Activated CD8-positive, alpha-beta memory T cell treated with anti-CD3 and anti-CD28 coated beads, Interleukin-2, amount 50 U/mL, for 48 hours (primary cell): Measurements from ENCODE around the gene ZNF407.
"Not testable (repeated sequence)": the region's sequence is repeated elsewhere in the genome, so short reads cannot be mapped to it uniquely, and the experiment has no call there.

Experiments
- DNase-seq: peaks from one replicate; pipeline ENCODE4 v3.0.0-alpha.2; 2020

Gene ZNF407

DNA sequence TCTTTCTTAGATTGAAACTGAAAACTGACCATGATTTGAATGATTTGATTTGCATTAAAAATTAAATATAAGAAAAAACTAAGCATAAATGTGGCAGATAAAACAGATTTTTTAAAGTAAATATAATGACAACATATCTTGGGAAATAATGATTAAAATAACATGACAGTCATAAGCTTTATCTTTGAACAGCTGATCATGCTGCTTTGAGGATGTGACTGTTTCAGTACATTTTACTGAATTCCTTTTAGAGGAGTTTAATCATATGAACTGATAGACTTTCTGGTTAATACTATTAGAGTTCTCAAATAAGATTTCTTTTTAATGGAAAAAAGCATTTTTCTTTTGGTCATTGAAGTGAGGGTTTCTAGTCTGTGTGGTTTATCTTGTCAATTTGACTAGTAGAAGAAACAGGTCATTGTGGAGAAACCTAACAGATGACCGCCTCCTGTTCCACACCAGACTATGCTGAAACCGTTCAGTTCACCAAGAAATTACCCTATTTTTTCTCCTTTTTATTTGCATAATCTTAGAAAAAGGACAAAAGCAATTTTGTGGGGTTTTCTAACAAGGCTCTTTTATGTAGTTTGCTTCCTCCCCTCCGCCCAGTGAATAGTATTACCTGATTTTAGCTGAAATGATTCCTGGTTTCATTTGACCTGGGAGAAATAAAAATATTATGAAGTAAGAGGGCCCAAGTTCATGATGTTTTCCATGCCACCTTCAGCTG lies 349.1 kb downstream of the ZNF407 start:
- no peak for DNase-seq

DNA sequence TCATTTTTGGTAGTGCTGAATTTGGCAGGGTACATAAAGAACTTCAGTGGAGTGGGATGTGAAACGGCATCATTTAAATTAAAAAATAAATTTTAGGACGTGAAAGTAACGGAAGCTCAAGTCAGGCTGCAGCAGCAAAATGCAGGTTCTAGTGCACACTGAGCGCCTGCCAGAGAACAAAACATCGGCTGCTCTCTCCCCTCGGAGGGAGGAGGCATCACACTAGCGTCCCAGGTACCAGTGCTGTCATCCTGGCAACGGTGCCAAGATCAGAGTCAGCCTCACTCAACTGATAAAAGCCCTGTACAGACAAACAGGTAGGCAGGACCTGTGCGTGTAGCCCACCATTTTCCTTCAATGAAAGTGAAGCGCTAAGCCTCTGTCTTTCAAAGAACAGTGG lies 349.7 kb downstream of the ZNF407 start:
- DNase-seq = no peak

DNA sequence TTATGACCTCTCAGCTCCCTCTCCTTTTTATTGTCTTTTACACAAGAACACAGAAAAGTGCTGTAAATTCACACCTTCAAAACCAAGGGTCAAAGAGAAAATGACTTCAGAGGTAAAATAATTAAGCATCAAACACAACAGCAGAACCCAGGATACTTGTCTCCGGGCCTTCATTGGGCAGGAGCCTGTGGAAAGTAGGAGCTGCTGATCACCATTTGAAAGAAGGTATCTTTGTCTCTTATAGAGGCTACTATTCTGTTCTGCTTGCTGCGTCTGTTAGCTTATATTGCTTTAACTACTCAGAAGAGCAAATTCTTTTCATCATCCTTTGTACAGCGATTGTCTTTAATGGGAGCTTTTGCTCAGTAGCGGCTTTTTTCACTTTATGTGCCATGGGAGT lies 350.2 kb downstream of the ZNF407 start:
- DNase-seq = no peak

DNA sequence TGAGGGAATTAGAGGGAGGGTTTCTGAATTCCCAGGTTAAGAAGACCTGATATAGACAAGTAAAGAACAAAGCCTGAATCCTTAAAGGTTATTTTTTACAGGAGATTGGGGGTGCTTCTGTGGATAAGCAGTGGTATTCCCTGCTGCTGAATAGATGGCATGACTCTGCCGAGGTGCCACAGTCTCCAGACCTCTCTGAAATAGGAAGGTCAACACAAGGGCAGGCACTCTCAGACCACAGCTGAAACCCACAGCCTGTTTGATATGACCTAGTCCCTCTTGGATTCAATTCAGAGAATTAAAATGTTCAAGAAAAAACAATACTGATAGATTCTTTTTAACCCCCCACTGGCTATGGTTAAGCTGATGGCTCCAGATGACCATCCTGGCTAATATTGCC lies 351.9 kb downstream of the ZNF407 start:
- DNase-seq = no peak

DNA sequence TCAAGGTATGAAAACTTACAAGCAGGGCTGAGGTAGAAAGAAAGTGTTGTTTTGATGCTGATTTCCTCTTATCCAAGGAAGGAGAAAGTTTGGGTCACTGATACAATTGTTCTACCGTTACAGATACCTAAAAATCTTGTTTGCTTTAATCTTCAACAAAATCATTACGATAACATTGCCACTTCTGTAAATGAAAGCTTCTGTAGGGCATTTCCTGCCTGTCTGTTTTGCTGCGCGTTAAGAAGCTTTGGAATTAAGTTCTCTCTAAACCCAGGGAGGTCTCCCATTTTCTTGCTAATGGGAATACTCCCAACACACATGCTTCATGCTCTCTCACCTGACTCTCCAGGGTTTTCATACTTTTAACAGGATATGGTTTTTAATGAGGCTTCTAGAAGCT lies 352.8 kb downstream of the ZNF407 start:
- DNase-seq = no peak

DNA sequence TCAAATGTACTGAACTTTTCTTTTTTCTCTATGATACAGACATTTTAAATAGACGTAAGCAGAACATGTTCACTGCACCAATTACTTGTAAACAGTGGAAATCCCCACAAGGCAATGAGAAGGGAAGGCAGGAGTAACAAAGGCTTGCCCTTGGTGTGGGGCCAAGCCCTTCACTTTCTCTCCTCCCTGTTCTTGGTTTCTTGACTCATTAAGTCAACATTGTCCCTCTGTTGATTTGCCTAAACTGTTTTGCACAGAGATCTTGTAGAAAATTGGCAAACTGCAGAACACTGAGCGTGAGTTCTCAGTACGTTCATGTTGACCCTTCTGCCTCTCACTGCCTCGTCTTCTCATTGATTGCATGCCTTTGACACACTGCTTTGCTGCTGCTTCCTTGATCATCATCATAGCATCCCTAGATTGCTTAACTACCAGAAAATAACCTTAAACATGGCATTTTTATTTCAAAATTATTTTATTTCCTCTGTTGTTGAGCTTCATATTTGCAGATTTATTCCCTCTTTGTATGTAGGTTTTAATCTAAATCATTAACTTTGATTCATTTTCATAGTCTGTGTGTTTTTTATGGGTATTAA lies 353.6 kb downstream of the ZNF407 start:
- no peak for DNase-seq

DNA sequence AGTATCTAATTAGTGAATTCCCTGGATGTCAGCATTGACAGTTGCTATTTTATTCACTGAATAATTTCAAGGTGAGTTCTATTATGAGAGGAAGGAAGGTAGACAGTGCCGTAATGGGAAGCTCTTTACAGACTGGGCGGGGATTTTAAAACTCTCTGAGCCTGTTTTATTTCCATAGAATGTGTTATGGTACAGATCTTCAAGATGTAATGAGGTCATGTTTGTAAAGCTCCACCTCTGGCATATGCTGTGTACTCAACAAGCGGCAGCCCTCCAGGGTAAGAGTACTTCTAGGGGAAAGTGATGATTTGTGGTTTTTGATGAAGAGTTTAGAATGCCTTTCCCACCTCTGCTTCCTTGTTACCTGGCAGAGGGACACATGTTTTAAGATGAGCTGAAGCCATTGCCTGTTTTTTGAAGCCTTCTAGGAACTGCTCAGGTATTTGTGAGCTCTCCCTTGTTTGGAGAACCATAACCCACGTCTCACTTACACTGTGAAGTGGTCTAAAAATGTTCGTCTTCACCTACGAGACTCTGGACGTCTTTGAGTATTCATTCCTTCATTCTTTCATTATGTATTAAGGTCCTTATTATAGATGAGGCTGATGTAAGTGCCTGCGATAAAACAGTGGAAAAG lies 360.0 kb downstream of the ZNF407 start:
- no peak for DNase-seq

DNA sequence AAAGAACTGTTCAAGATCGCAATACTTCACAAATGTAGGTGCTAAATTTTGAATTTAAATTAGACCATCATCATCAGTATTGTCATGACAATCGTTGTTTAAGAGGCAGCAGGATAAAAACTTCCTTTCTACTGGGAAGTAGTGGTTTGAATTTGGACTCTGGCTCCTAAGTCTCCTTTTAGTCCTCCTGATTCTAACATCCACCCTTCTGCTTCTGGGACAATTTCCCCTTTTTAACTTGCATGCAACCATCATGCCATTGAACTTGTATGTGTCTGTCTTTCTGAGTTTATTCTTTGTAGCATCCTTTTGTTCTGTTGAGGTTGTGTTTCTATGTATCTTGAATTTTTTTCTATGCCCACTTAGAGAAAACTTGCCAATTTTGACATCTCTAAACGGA lies 361.5 kb downstream of the ZNF407 start:
- no peak for DNase-seq

DNA sequence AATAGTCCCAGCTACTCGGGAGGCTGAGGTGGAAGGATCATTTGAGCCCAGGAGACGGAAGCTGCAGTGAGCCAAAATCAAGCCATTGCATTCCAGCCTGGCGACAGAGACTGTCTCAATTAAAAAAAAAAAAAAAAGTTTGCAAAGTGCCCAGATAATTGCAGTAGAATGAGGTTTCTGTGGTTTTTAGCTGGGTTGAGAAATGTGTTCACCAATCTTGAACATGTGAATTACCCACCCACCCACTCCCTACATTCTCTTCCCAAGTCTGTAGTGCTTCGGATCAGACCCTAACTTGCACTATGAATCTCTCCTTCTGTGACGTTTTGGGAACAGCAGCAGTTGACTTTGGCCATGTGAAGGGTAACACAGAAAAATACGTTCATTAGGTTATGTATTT lies 363.9 kb downstream of the ZNF407 start:
- DNase-seq = no peak

DNA sequence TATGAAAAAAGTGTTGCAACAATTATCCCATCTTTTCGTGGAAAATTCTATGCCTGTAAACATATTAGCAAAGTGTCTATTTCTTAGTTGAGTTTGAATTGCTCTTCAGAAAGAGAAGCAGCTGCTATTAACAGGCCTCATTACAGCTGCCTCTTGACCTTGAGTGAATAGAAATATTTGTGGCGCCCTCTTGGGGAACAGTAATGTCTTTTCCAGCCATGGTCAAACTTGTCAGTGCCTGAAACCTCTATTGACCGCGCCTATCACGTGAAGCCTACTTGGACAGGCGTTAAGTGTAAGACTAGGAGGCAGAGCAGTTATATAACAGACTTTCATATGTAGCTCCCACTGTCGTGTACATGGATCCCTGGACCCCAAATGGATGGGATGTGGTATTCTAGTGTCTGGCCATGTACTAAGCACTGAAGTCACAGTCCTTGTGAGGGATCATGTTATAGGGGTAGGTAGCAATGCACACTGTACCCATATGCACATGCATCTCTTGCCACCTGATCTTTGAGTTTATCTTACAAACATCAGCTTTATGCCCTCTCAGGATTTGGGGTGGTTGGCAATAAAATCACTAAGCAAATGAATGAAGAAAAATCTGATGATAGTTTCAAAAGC lies 366.3 kb downstream of the ZNF407 start:
- no peak for DNase-seq

DNA sequence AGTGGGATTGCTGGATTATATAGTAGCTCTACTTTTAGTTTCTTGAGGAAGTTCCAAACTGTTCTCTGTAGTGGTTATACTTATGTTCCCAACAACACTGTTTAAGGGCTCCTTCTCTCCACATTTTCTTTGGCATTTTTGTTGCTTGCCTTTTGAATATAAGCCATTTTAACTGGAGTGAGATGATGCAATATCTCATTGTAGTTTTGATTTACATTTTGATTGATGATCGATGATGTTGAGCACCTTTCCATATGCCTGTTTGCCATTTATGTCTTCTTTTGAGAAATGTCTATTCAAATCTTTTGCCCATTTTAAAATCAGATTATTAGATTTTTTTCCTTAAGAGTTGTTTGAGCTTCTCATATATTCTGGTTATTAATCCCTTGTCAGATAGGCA lies 368.0 kb downstream of the ZNF407 start:
- no peak for DNase-seq

DNA sequence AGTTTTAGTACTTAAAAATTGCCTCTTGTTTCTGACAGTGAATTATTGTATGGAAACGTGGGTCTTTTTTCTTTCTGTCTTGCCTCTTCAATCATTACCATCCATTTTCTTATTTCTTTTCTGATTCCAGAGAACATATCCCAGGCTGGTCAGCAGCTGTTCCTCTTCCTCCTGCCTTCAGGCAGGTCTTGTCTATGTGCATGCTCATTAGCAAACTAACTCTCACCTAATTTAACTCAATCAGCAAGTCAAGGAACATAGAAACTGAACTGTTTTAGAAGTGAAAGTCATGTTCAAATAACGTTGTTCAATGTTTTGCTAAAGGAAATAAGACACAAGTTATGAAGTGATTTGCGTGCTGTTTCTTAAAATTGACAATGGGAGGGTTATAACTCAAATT lies 369.8 kb downstream of the ZNF407 start:
- DNase-seq = no peak

DNA sequence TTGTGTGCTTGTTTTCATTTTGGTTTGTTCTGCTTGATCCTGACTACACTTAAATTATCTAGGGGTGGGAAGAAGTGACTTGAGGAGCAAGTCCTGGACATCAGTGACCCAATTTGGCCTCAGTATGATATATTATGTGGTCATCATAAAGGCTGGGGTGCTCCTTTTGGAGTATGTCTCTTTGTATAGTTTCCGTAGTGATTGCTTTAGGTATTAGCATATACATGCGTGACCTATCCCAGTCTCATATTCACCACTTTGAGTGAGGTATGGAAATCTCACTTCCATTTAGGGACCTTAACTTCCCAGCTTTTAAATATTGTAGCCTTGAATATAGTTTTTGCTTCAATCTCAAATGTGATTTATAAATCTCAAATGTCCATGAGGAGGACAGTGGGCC lies 370.3 kb downstream of the ZNF407 start:
- DNase-seq = no peak

DNA sequence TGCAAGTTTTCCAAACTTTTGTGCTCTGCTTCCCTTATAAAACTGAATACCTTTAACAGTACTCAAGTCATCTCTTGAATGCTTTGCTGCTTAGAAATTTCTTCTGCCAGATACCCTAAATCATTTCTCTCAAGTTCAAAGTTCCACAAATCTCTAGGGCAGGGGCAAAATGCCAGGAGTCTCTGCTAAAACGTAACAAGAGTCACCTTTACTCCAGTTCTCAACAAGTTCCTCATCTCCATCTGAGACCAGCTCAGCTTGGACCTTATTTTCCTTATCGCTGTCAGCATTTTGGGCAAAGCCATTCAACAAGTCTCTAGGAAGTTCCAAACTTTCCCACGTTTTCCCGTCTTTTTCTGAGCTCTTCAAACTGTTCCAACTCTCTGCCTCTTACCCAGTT lies 373.7 kb downstream of the ZNF407 start:
- not testable (repeated sequence) for DNase-seq

DNA sequence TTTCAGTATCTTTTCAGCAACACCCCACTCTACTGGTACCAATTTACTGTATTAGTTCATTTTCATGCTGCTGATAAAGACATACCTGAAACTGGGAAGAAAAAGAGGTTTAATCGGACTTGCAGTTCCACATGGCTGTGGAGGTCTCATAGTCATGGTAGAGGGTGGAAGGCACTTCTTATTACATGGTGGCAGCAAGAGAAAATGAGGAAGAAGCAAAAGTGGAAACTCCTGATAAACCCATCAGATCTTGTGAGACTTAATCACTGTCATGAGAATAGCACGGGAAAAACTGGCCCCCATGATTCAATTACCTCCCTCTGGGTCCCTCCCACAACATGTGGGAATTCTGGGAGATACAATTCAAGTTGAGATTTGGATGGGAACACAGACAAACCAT lies 374.1 kb downstream of the ZNF407 start:
- DNase-seq = not testable (repeated sequence)

DNA sequence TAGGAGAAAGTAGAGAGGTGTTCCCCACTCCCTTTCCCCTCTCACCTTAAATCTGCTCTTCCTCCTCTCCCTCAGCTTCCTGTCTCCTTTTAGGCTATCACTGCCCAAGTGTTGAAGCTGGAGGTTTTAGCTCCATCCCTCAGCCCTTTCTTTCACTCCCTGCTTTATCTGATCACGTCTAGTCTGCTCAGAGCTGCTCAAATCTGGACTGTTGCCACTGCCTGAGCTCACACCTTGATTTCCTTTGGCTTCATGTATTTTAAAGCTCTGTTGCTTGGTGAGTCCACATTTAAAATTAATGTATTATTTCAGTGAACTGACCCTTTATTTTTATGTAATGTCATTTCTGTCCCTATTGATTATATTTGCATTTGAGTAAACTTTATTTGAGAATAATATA lies 374.7 kb downstream of the ZNF407 start:
- no peak for DNase-seq

DNA sequence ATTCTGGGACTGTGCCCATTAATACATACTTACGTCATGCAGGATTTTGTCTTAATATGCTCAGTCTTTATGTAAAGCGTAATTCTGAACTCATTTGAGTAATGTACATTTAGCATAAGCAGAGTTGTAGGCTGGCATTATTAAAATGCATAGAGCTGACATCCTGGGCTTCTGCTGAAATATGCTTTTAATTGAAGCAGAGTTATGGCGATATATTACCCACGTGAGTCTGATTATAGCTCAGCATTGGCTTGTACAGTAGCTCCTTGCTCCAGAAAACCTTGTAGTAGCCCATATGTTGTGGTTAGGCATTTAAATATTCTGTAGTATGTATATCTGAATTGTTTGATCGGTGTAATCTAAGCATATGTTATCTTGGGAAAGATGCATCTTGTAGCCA lies 377.3 kb downstream of the ZNF407 start:
- no peak for DNase-seq

DNA sequence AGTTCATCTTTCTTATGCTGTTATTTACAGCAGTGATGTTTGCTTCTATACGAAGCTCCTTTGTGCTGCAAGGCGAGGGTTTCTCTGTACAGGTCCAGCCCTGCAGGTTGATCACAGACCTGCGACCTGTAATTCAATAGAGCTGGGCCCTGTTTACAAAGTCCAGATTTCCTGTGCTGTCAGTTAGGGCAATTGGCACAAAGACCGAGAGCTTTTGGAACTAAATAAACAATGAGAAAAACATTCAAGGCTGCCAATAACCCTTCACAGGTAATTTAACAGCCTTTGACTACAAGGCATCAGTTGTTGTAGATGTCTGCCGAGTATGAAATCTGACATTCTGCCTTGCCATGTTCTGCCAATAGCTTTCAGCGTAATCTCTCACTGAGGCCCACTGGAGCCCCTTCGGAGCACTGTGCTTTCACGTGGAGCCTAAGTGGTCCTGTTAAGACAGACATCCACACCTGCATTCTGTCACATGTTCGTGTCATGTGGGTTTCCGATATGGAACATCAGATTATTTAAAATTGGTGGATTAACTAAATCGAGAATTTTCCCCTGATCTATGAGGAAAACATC lies 378.8 kb downstream of the ZNF407 start:
- no peak for DNase-seq

DNA sequence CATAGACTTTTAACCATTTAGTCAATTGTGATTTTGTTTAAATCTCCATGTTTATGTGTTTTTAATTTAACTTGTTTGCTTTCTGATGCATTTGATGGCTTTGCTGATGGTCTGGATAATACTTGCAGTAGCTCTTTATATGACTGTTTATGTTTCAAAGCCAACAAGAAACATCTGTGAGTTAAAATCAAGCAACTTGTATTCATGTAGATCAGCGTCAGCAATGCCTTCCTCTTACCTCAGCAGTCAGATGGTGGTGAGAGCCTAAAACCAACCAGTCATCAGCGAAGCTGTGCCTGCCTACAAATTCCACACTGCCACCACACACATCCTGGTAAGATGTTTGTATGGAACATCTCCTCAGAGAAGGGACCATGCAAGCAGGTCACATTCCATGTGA lies 379.4 kb downstream of the ZNF407 start:
- DNase-seq = no peak

DNA sequence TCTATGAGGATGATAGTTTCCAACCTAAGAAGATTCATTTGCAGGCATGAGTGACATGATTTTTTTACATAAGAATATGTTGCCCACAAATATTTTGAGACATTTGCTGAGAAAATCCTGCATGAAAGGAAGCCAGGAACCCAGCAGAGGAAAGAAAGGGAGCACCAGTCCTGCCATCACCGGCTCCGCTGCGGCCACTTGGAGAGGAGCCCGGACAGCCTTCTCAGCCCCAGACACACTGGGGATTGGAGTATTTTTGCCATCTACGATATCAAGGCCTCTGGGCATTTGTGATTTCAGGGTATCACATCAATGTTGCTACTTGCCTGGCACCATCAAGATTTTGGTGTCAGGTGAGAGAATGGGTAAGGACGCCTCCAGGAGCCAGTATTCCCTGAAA lies 383.0 kb downstream of the ZNF407 start:
- no peak for DNase-seq

DNA sequence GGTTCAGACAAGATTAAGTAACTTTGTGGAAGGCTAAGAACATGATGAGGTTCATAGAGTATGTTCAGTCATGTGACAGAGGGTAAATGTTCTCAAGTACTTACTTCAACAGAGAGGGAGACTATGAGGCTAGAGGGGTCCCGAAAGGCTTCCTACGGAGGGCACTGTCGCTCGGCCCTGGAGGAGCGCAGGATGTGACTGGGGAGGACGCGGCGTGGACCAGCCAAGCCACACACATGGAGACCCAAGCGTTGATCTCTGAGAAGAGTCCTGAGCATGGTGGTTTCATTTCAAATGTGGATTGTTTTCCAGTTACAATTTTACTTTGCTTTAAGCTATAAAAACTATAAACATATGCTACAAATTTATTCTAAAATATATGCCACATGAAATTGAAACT lies 383.8 kb downstream of the ZNF407 start:
- DNase-seq = no peak

DNA sequence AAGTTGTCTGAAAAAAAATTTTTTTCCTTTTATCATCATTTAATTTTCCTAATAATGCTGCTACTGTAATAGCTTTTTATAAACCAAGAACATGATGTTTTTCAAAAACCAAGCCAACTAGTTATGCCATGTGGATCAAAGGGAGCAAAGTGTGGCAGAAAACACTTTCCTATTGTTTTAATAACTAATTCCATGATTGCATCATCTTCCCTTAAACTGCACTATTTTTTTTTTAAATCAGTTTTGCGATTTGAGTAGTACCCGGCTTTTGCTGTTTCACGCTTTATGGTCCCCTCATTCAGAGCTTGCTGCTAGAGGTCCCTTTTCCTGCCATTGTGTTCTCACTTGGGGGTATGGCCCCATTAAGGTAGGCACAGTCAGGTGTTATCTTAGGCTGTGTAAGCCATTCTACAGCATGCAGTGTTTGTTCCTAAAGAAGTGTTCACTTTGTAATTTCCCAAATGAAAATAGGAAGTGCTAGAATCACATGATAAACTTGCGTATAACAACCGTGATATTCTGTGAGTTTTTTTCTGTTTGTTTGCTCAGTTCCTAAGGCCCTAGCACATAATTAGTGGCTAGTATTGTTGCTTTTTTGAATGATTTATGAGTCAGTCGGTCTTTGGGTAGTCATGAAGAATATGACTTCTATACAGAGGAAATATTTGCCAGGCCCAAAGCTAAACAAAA lies 385.4 kb downstream of the ZNF407 start:
- DNase-seq = no peak

DNA sequence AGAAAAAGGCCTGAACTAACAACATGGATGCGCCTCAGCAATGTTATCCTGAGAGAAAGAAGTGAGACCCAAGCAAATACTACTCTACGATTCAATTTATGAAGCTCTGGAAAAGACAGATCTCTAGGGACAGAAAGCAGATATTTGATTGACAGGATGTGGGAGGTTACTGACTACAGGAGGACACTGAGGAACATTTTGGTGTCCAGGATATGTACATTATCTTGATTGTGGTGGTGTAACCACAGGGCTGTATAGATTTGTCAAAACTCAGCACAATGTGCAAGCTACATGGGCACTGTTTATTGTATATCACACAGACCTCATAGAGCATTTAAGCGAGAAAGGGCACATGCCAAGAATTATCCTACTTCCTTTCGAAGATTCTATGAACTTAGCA lies 391.5 kb downstream of the ZNF407 start:
- no peak for DNase-seq
